MCF 10A (cell line): ENCODE data around the gene HERPUD1. TPM values are rescaled to one million over a fixed set of nuclear protein-coding genes. Genes with fewer than 3 reads are reported as not detected.

Experiments used
- BruUV-seq: library from RNA; stranded (reverse); fragments of 400-500 nt; replicated peaks from 2 replicates; lab custom pipeline; 2021; lab: Mats Ljungman, UMichigan
- CTCF ChIA-PET: fragments of 300-600 bp; sonication (Branson Sonifier 250); formaldehyde crosslinking; extraction: SDS; loops from one replicate; lab custom pipeline; 2021; ENCODE audit warnings: antibody characterized with exemption, inconsistent platforms; lab: Yijun Ruan, JAX
- POLR2A ChIA-PET: fragments of 300-600, 350-650 bp; sonication (Branson Sonifier 250); formaldehyde crosslinking; extraction: SDS; loops from one replicate; lab custom pipeline; 2020; ENCODE audit warnings: antibody characterized with exemption, inconsistent platforms; lab: Yijun Ruan, JAX
- DNase-seq: peaks from one replicate; pipeline ENCODE4 v3.0.0-alpha.2; 2018; ENCODE audit not compliant: unreplicated experiment
- H3K27ac Mint-ChIP-seq: one replicate; pipeline ENCODE4 v1.8.0; 2022; ENCODE audit warnings: mild to moderate bottlenecking, low read depth, mixed read lengths; ENCODE audit not compliant: unreplicated experiment
- H3K27me3 Mint-ChIP-seq: one replicate; pipeline ENCODE4 v1.8.0; 2022; ENCODE audit warnings: mixed read lengths; ENCODE audit not compliant: insufficient read depth, unreplicated experiment
- H3K36me3 Mint-ChIP-seq: one replicate; pipeline ENCODE4 v1.8.0; 2022; ENCODE audit warnings: mild to moderate bottlenecking, moderate library complexity, mixed read lengths; ENCODE audit not compliant: insufficient read depth, unreplicated experiment
- H3K4me1 Mint-ChIP-seq: one replicate; pipeline ENCODE4 v1.8.0; 2022; ENCODE audit warnings: mixed read lengths; ENCODE audit not compliant: insufficient read depth, unreplicated experiment
- H3K4me3 Mint-ChIP-seq: one replicate; pipeline ENCODE4 v1.8.0; 2022; ENCODE audit warnings: mild to moderate bottlenecking, moderate library complexity, mixed read lengths; ENCODE audit not compliant: unreplicated experiment
- H3K9me3 Mint-ChIP-seq: one replicate; pipeline ENCODE4 v1.8.0; 2022; ENCODE audit warnings: mixed read lengths; ENCODE audit not compliant: unreplicated experiment
- intact Hi-C: fragments of 100-400 bp; cut with micrococcal nuclease; formaldehyde crosslinking; loops from 2 replicates; pipeline ENCODE4 v1.14.1; 2022
- total RNA-seq: library from RNA; stranded (reverse); gene quantifications from 2 replicates; pipeline ENCODE4 v1.2.3, GENCODE V29; 2022
- TF ChIP-seq, protein P1 (sequence below): fragments of 200-600 bp; IDR thresholded peaks from one replicate; pipeline ENCODE4 v1.8.0; 2022; ENCODE audit warnings: antibody characterized with exemption, mild to moderate bottlenecking; ENCODE audit not compliant: unreplicated experiment

HERPUD1 gene
- total RNA-seq, 1 experiment from 2014 or later, result 201 TPM

DNA sequence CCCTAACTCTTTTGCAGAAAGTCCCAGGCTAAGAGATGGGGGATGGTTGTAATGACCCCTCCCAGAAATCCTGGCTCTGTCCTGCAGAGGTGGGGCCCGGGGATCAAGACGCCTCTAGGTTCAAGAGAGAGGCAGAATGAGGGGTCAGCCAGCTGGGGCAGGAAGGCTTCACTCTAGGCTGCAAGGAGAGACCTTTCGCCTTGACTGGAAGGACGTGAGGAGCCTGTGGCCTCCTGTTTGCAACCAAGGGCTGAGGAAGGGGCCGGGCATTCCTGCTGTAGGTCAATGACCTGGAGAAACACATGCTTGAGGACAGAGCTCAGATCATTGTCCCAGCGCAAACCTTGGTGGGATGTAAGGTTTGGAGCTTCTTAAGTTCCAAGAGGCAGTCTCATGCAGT is 21.1 kb downstream of the HERPUD1 start:
- no TSS peak for BruUV-seq
- H3K27me3 Mint-ChIP-seq, result no peaks in the 10 kb centered on the region
- POLR2A ChIA-PET, result interaction anchor here (1.3 kb wide), 1 partner anchor 21 kb away, joined by 3 read pairs; the partner anchor contains the start of gene HERPUD1

GRCh38 chr16:56956076-56956475 is 24.1 kb downstream of the HERPUD1 start:
- Mint-ChIP-seq H3K27ac (no peak overlapping the region), H3K4me1 (no peaks in the 10 kb centered on the region), H3K4me3 (no peak overlapping the region), H3K36me3 (peaks cover 4% of the 10 kb centered on the region), H3K9me3 (no peaks in the 10 kb centered on the region), H3K27me3 (no peaks in the 10 kb centered on the region)
- no peak for DNase-seq
- no TSS peak for BruUV-seq
- TF ChIP-seq, protein P1, sequence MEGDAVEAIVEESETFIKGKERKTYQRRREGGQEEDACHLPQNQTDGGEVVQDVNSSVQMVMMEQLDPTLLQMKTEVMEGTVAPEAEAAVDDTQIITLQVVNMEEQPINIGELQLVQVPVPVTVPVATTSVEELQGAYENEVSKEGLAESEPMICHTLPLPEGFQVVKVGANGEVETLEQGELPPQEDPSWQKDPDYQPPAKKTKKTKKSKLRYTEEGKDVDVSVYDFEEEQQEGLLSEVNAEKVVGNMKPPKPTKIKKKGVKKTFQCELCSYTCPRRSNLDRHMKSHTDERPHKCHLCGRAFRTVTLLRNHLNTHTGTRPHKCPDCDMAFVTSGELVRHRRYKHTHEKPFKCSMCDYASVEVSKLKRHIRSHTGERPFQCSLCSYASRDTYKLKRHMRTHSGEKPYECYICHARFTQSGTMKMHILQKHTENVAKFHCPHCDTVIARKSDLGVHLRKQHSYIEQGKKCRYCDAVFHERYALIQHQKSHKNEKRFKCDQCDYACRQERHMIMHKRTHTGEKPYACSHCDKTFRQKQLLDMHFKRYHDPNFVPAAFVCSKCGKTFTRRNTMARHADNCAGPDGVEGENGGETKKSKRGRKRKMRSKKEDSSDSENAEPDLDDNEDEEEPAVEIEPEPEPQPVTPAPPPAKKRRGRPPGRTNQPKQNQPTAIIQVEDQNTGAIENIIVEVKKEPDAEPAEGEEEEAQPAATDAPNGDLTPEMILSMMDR, result no peak
- POLR2A ChIA-PET, result no interaction called here
- CTCF ChIA-PET, result no interaction called here
- intact Hi-C loops, result no loop called here

More for the DNA sequence above, 21.1 kb downstream of the HERPUD1 start:
- CTCF ChIA-PET, result interaction anchor here (0.6 to 0.8 kb wide), 2 partner anchors 9 to 85 kb away, joined by 3 to 4 read pairs; partner anchors contain the start of gene CETP
- intact Hi-C loops, result no loop called here
- no peak for DNase-seq
- Mint-ChIP-seq H3K4me3 (no peak overlapping the region), H3K4me1 (no peaks in the 10 kb centered on the region), H3K27ac (no peak overlapping the region), H3K9me3 (no peaks in the 10 kb centered on the region), H3K36me3 (peaks cover 10% of the 10 kb centered on the region)
- TF ChIP-seq, protein P1, result no peak

DNA sequence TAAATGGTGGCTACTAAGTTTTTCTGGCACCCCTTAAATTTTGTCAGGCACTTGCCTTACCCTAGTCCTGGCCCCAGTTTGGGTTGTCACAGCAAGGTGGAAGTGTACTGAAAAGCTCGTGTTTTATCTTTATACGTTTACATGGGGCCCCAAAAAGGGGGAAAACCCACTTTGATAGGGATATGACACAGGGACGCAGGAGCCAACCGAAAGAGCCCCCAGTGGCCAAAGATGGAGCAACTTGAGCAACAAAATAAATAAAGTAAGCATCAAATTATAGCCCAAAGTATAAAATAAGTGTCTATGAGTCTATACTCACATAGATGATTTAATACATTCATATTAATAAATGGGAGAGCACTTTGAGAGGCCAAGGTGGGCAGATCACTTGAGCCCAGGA is 24.8 kb downstream of the HERPUD1 start:
- ChIA-PET CTCF (no interaction called here), POLR2A (no interaction called here)
- no peak for DNase-seq
- no peaks in the 10 kb centered on the region for H3K9me3 Mint-ChIP-seq
- BruUV-seq, result no TSS peak
- no peaks in the 10 kb centered on the region for H3K36me3 Mint-ChIP-seq
- H3K4me3 Mint-ChIP-seq, result no peak overlapping the region
- no peak overlapping the region for H3K27ac Mint-ChIP-seq
- intact Hi-C loops, result no loop called here
- TF ChIP-seq, protein P1, result no peak
- no peaks in the 10 kb centered on the region for H3K27me3 Mint-ChIP-seq
- no peaks in the 10 kb centered on the region for H3K4me1 Mint-ChIP-seq

GRCh38 chr16:56960681-56961281 is 28.8 kb downstream of the HERPUD1 start:
- POLR2A ChIA-PET, result interaction anchor here (0.8 to 1.1 kb wide), 2 partner anchors 16 to 29 kb away, joined by 3 to 5 read pairs; partner anchors contain the start of gene HERPUD1
- Mint-ChIP-seq H3K27me3 (no peaks in the 10 kb centered on the region), H3K9me3 (no peaks in the 10 kb centered on the region), H3K36me3 (no peaks in the 10 kb centered on the region), H3K4me3 (no peak overlapping the region), H3K4me1 (peaks cover 5% of the 10 kb centered on the region), H3K27ac (no peak overlapping the region)
- CTCF ChIA-PET, result interaction anchor here (0.9 kb wide), 1 partner anchor 48 kb away, joined by 3 read pairs; no protein-coding TSS in a partner anchor
- DNase-seq, result no peak
- TF ChIP-seq, protein P1, result no peak
- no TSS peak for BruUV-seq
- intact Hi-C loops, result no loop called here
